Smooth muscle cell (in vitro differentiated cells): ENCODE results near the gene PARD6A. TPM values are rescaled to one million over a fixed set of nuclear protein-coding genes. Genes with fewer than 3 reads are reported as not detected.
A peak's percentile ranks its signal among the peaks of the same experiment; 100 is the strongest.

Experiments used
- DNase-seq: peaks from one replicate; lab custom pipeline; 2025; ENCODE audit not compliant: unreplicated experiment; lab: John Stamatoyannopoulos, UW
- H2AFZ ChIP-seq: fragments of 200-600 bp; sonication (generic); 2 replicates; pipeline ENCODE4 v1.6.0; 2016; ENCODE audit warnings: antibody characterized with exemption, low read depth, mild to moderate bottlenecking
- H3F3A ChIP-seq: fragments of 200-600 bp; sonication (generic); 2 replicates; pipeline ENCODE4 v1.6.0; 2017; ENCODE audit warnings: antibody characterized with exemption, low read depth
- H3K27ac ChIP-seq: fragments of 200-600 bp; sonication (generic); 2 replicates; pipeline ENCODE4 v1.5.1; 2016; ENCODE audit warnings: low read depth, mild to moderate bottlenecking
- H3K27me3 ChIP-seq: fragments of 200-600 bp; sonication (generic); 2 replicates; pipeline ENCODE4 v1.6.1; 2016; ENCODE audit warnings: low read depth, mild to moderate bottlenecking
- H3K36me3 ChIP-seq: fragments of 200-600 bp; sonication (generic); 2 replicates; pipeline ENCODE4 v1.5.1; 2016; ENCODE audit warnings: low read depth
- H3K4me1 ChIP-seq: fragments of 200-600 bp; sonication (generic); 2 replicates; pipeline ENCODE4 v1.5.1; 2016; ENCODE audit warnings: low read depth
- H3K4me2 ChIP-seq: fragments of 200-600 bp; sonication (generic); 2 replicates; pipeline ENCODE4 v1.6.0; 2016; ENCODE audit warnings: mild to moderate bottlenecking
- H3K4me3 ChIP-seq: fragments of 200-600 bp; sonication (generic); 2 replicates; pipeline ENCODE4 v1.5.1; 2016; ENCODE audit warnings: mild to moderate bottlenecking
- H3K79me2 ChIP-seq: fragments of 200-600 bp; sonication (generic); 2 replicates; pipeline ENCODE4 v1.6.0; 2016; ENCODE audit warnings: low read depth, mild to moderate bottlenecking
- H3K9ac ChIP-seq: fragments of 200-600 bp; sonication (generic); 2 replicates; pipeline ENCODE4 v1.6.0; 2016; ENCODE audit warnings: low read depth
- H3K9me3 ChIP-seq: fragments of 200-600 bp; sonication (generic); replicated peaks from 2 replicates; pipeline ENCODE4 v1.5.1; 2016; ENCODE audit warnings: low read depth
- H4K20me1 ChIP-seq: fragments of 200-600 bp; sonication (generic); 2 replicates; pipeline ENCODE4 v1.6.0; 2016; ENCODE audit warnings: low read depth
- CTCF ChIP-seq: fragments of 200-600 bp; sonication (generic); IDR thresholded peaks from 2 replicates; pipeline ENCODE4 v1.5.1; 2017; ENCODE audit warnings: borderline replicate concordance, mild to moderate bottlenecking, antibody characterized with exemption; ENCODE audit not compliant: insufficient read depth, poor library complexity, severe bottlenecking
- WGBS: methylation state at CpG from one replicate; pipeline ENCODE4 v1.1.7; 2016; ENCODE audit warnings: low lambda C conversion rate; 5-methylcytosine and 5-hydroxymethylcytosine counted together
- polyA plus RNA-seq: library from polyadenylated mRNA; unstranded; fragments of >200 nt; fragmentation: Nextera tagmentation; extraction: Ambion mirVana; gene quantifications from 2 replicates; pipeline ENCODE4 v1.2.1, GENCODE V29; 2016
- total RNA-seq: library from RNA; depleted of rRNA; stranded (reverse); fragments of >200 nt; gene quantifications from 2 replicates; pipeline ENCODE4 v1.2.3, GENCODE V29; 2014

PARD6A gene
- total and polyA plus RNA-seq, 2 experiments from 2014 or later = 0.36 to 0.58 TPM

GRCh38 chr16:67659675-67660563 lies 841 bp upstream of the PARD6A start, which contains the start of gene ACD:
Gene ACD, minus strand, starts transcription at chr16:67660260. Its CDS starts 40 bp downstream, at chr16:67660220.
- Histone ChIP-seq H3K4me2 (peak within 1 kb of the TSS; percentile 92), H3K9me3 (no peaks in the 10 kb centered on the region), H3K27ac (peak within 1 kb of the TSS; percentile 87), H3K79me2 (no peaks in the 10 kb centered on the region), H3K36me3 (no peaks in the 10 kb centered on the region), H4K20me1 (peaks cover 7% of the 10 kb centered on the region), H3K9ac (peak within 1 kb of the TSS; percentile 79), H2AFZ (peak within 1 kb of the TSS; percentile 93), H3K4me1 (peaks cover 3% of the 10 kb centered on the region), H3K27me3 (no peaks in the 10 kb centered on the region), H3F3A (peaks cover 4% of the 10 kb centered on the region), H3K4me3 (peak within 1 kb of the TSS; percentile 73)
- TF ChIP-seq CTCF = no peak
- 2% methylated on average over 69 of the region's 83 CpGs for WGBS
- peak; percentile 80 for DNase-seq

- WGBS = 18% methylated on average over 35 of the region's 39 CpGs
- Histone ChIP-seq H3K27ac (peak overlapping the region; percentile 44), H3F3A (peaks cover 4% of the 10 kb centered on the region), H3K9me3 (no peaks in the 10 kb centered on the region), H2AFZ (no peak overlapping the region), H3K4me1 (peaks cover 3% of the 10 kb centered on the region), H3K9ac (no peak overlapping the region), H3K4me3 (peak overlapping the region; percentile 73), H4K20me1 (peaks cover 7% of the 10 kb centered on the region), H3K27me3 (no peaks in the 10 kb centered on the region), H3K4me2 (peak overlapping the region; percentile 92), H3K36me3 (no peaks in the 10 kb centered on the region), H3K79me2 (no peaks in the 10 kb centered on the region)
- TF ChIP-seq CTCF = no peak
- peak; percentile 48 for DNase-seq
These were observed 471 bp downstream of the PARD6A start for GRCh38 chr16:67661101-67661761.

GRCh38 chr16:67661886-67662652 lies 1.3 kb downstream of the PARD6A start:
- WGBS = 96% methylated on average over 34 of the region's 34 CpGs
- H3F3A ChIP-seq = peaks cover 4% of the 10 kb centered on the region
- H3K79me2 ChIP-seq = no peaks in the 10 kb centered on the region
- H3K36me3 ChIP-seq = no peaks in the 10 kb centered on the region
- no peaks in the 10 kb centered on the region for H3K27me3 ChIP-seq
- no peaks in the 10 kb centered on the region for H3K9me3 ChIP-seq
- DNase-seq = no peak
- H3K27ac ChIP-seq = no peak overlapping the region
- H3K9ac ChIP-seq = no peak overlapping the region
- no peak for TF ChIP-seq CTCF
- H3K4me1 ChIP-seq = peaks cover 7% of the 10 kb centered on the region
- H4K20me1 ChIP-seq = peaks cover 7% of the 10 kb centered on the region
- no peak overlapping the region for H3K4me3 ChIP-seq
- H2AFZ ChIP-seq = no peak overlapping the region
- no peak overlapping the region for H3K4me2 ChIP-seq
